HEK293 (cell line): ENCODE data around the gene PRKG1.

Source experiments
- TF ChIP-seq, protein P1 (sequence below): fragments of 450-650 bp; formaldehyde crosslinking; IDR thresholded peaks from 2 replicates; pipeline ENCODE4 v1.5.1; 2016; ENCODE audit warnings: missing biosample characterization, missing genetic modification characterization
- TF ChIP-seq, protein P2 (sequence below): fragments of 450-650 bp; formaldehyde crosslinking; IDR thresholded peaks from 2 replicates; pipeline ENCODE4 v1.5.1; 2016; ENCODE audit warnings: missing biosample characterization, missing genetic modification characterization

DNA sequence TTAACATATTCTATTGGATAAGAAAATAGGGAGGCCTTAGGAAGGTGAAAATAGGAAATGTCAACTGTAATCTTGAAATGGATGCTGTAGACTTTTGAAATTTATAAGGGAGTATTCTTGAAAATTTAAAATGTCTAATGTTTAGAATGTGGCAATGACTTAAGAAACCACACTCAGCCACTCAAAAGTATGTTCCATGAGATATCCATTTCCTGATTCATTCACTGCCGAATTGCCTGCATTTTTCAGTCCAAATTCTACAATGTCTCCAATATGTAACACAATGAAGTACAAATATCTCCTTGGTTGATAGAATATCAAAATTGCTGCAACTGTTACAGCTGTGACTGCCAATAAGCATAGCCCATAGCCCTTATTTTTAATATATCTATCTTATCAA, 25.9 kb downstream of the PRKG1 start:
- TF ChIP-seq, protein P1, sequence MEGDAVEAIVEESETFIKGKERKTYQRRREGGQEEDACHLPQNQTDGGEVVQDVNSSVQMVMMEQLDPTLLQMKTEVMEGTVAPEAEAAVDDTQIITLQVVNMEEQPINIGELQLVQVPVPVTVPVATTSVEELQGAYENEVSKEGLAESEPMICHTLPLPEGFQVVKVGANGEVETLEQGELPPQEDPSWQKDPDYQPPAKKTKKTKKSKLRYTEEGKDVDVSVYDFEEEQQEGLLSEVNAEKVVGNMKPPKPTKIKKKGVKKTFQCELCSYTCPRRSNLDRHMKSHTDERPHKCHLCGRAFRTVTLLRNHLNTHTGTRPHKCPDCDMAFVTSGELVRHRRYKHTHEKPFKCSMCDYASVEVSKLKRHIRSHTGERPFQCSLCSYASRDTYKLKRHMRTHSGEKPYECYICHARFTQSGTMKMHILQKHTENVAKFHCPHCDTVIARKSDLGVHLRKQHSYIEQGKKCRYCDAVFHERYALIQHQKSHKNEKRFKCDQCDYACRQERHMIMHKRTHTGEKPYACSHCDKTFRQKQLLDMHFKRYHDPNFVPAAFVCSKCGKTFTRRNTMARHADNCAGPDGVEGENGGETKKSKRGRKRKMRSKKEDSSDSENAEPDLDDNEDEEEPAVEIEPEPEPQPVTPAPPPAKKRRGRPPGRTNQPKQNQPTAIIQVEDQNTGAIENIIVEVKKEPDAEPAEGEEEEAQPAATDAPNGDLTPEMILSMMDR (tag by site-specific recombination): no peak
- TF ChIP-seq, protein P2, sequence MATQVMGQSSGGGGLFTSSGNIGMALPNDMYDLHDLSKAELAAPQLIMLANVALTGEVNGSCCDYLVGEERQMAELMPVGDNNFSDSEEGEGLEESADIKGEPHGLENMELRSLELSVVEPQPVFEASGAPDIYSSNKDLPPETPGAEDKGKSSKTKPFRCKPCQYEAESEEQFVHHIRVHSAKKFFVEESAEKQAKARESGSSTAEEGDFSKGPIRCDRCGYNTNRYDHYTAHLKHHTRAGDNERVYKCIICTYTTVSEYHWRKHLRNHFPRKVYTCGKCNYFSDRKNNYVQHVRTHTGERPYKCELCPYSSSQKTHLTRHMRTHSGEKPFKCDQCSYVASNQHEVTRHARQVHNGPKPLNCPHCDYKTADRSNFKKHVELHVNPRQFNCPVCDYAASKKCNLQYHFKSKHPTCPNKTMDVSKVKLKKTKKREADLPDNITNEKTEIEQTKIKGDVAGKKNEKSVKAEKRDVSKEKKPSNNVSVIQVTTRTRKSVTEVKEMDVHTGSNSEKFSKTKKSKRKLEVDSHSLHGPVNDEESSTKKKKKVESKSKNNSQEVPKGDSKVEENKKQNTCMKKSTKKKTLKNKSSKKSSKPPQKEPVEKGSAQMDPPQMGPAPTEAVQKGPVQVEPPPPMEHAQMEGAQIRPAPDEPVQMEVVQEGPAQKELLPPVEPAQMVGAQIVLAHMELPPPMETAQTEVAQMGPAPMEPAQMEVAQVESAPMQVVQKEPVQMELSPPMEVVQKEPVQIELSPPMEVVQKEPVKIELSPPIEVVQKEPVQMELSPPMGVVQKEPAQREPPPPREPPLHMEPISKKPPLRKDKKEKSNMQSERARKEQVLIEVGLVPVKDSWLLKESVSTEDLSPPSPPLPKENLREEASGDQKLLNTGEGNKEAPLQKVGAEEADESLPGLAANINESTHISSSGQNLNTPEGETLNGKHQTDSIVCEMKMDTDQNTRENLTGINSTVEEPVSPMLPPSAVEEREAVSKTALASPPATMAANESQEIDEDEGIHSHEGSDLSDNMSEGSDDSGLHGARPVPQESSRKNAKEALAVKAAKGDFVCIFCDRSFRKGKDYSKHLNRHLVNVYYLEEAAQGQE (tag by site-specific recombination): no peak
